ENCODE data around the gene GSTK1. TPM values are rescaled to one million over a fixed set of nuclear protein-coding genes. Genes with fewer than 3 reads are reported as not detected.

Gene GSTK1
- total and polyA plus RNA-seq, 9 of the 15 experiments (the other 6 are each of a cell fraction or from before 2014, with no cell fraction given) = 155 to 441 (median 233) TPM

DNA sequence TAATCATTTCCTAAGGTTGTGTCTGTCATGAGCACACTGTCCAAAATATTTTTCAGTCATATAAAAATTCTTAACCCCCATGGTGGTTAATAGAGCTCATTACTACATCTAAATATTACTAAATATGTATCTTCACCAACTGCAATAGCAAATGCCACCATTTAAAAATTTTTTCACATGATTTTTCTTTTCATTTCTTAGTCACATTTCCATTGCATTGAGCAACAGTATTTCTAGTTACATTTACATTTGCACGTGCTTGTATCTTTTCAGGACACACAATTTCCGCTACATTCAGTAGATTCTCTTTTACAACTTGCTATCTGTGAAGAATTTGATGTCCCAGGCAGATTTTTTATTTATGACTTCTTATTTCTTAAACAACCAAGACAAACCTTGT lies 46.6 kb upstream of the GSTK1 start:
- H3K9ac ChIP-seq (ENCODE audit: insufficient read depth in 1 of 2, low read depth in 2 of 2, low read length in 2 of 2) = no peak overlapping the region
- peaks cover 6 to 8% of the 10 kb centered on the region in 2 experiments; a peak in 4 of 5 replicates for H3K27me3 ChIP-seq (ENCODE audit: control insufficient read depth in 2 of 2, insufficient read depth in 2 of 2, low read length in 2 of 2)
- no peak for DNase-seq (ENCODE audit: extremely low read depth in 1 of 4, low spot score in 3 of 4)
- no peak overlapping the region for H2AFZ ChIP-seq (ENCODE audit: low read depth, low read length)
- ChIA-PET POLR2A (no interaction called here), CTCF (ENCODE audit: low intra/inter-chr PET ratio) (interaction anchor here (6.6 kb wide), 1 partner anchor 210 kb away, joined by 222 read pairs; no protein-coding TSS in a partner anchor)
- H3K9me3 ChIP-seq (replicated peaks; ENCODE audit: control insufficient read depth, insufficient read depth, low read depth, low read length) = no peaks in the 10 kb centered on the region
- H3K4me1 ChIP-seq (replicated peaks in 1 of 2; ENCODE audit: control insufficient read depth in 2 of 2, insufficient read depth in 2 of 2, low read length in 2 of 2) = no peaks in the 10 kb centered on the region
- TF ChIP-seq ZNF431 (CRISPR knock-in tag; IDR thresholded peaks at IDR 0.05) = no peak
- TF ChIP-seq, protein P1, sequence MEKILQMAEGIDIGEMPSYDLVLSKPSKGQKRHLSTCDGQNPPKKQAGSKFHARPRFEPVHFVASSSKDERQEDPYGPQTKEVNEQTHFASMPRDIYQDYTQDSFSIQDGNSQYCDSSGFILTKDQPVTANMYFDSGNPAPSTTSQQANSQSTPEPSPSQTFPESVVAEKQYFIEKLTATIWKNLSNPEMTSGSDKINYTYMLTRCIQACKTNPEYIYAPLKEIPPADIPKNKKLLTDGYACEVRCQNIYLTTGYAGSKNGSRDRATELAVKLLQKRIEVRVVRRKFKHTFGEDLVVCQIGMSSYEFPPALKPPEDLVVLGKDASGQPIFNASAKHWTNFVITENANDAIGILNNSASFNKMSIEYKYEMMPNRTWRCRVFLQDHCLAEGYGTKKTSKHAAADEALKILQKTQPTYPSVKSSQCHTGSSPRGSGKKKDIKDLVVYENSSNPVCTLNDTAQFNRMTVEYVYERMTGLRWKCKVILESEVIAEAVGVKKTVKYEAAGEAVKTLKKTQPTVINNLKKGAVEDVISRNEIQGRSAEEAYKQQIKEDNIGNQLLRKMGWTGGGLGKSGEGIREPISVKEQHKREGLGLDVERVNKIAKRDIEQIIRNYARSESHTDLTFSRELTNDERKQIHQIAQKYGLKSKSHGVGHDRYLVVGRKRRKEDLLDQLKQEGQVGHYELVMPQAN (IDR thresholded peaks at IDR 0.05; ENCODE audit: borderline replicate concordance) = no peak
- H3K36me3 ChIP-seq (ENCODE audit: control insufficient read depth, insufficient read depth, low read length) = no peaks in the 10 kb centered on the region
- no peak for ATAC-seq
- no peaks in the 10 kb centered on the region for H3K9me1 ChIP-seq (ENCODE audit: control insufficient read depth, insufficient read depth, low read length)
- H3K27ac ChIP-seq (ENCODE audit: extremely low read depth, low read depth, low read length) = no peak overlapping the region
- no peak overlapping the region for H3K4me2 ChIP-seq (ENCODE audit: insufficient read depth, low read length)
- H3K79me2 ChIP-seq (ENCODE audit: control insufficient read depth, insufficient read depth, low read length) = no peaks in the 10 kb centered on the region
- no peaks in the 10 kb centered on the region for H4K20me1 ChIP-seq (replicated peaks; ENCODE audit: control insufficient read depth, insufficient read depth, low read length)
- BruUV-seq (replicated peaks) = no TSS peak
- no peak overlapping the region for H3K4me3 ChIP-seq
- 0% methylated on average over 2 of the region's 2 CpGs for WGBS (ENCODE audit: insufficient coverage, low coverage, missing lambda C conversion rate)
- intact Hi-C loops (cut with micrococcal nuclease) = loop anchor here (5.0 to 10.0 kb wide), 3 partner anchors 332 to 614 kb away; partner anchors contain the start of gene TRPV6
- in situ Hi-C loops (cut with MboI) = no loop called here
- no peak for FAIRE-seq

DNA sequence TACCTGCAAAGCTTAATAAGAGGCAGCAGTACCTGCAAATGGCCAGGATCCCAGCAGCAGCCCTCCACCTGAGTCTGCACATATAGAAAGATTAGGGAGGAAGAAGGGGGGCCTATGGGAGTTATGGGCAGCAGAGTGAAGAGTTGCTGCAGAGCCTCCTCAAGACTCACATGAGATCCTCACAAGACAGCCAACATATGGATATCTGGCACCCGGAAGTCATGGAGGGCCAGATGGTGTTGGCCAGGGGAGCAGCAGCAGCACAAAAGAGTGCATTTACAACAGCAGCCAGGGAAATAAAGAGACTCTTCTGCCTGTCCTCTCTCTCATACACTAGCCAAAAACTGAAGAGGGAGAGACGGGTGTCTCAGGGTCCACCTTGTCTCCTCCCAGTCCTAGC lies 45.4 kb upstream of the GSTK1 start:
- no peak for DNase-seq (ENCODE audit: extremely low read depth in 1 of 4, low spot score in 3 of 4)
- TF ChIP-seq CBX3 (IDR thresholded peaks at IDR 0.05; ENCODE audit: borderline replicate concordance in 1 of 2, low read length in 2 of 2) (no peak), DPF2 (IDR thresholded peaks at IDR 0.05) (no peak), SIN3B (IDR thresholded peaks at IDR 0.05; ENCODE audit: low read depth) (no peak), NCOR1 (IDR thresholded peaks at IDR 0.05) (no peak)
- TF ChIP-seq, protein P2, sequence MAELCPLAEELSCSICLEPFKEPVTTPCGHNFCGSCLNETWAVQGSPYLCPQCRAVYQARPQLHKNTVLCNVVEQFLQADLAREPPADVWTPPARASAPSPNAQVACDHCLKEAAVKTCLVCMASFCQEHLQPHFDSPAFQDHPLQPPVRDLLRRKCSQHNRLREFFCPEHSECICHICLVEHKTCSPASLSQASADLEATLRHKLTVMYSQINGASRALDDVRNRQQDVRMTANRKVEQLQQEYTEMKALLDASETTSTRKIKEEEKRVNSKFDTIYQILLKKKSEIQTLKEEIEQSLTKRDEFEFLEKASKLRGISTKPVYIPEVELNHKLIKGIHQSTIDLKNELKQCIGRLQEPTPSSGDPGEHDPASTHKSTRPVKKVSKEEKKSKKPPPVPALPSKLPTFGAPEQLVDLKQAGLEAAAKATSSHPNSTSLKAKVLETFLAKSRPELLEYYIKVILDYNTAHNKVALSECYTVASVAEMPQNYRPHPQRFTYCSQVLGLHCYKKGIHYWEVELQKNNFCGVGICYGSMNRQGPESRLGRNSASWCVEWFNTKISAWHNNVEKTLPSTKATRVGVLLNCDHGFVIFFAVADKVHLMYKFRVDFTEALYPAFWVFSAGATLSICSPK (IDR thresholded peaks at IDR 0.05; ENCODE audit: borderline replicate concordance) = no peak
- TF ChIP-seq, protein P3, sequence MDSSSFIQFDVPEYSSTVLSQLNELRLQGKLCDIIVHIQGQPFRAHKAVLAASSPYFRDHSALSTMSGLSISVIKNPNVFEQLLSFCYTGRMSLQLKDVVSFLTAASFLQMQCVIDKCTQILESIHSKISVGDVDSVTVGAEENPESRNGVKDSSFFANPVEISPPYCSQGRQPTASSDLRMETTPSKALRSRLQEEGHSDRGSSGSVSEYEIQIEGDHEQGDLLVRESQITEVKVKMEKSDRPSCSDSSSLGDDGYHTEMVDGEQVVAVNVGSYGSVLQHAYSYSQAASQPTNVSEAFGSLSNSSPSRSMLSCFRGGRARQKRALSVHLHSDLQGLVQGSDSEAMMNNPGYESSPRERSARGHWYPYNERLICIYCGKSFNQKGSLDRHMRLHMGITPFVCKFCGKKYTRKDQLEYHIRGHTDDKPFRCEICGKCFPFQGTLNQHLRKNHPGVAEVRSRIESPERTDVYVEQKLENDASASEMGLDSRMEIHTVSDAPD (CRISPR knock-in tag; IDR thresholded peaks at IDR 0.05) = no peak
- Histone ChIP-seq H3K9ac (ENCODE audit: insufficient read depth in 1 of 2, low read depth in 2 of 2, low read length in 2 of 2) (no peak overlapping the region), H2AFZ (ENCODE audit: low read depth, low read length) (no peak overlapping the region), H3K9me1 (ENCODE audit: control insufficient read depth, insufficient read depth, low read length) (no peaks in the 10 kb centered on the region), H4K20me1 (replicated peaks; ENCODE audit: control insufficient read depth, insufficient read depth, low read length) (no peaks in the 10 kb centered on the region), H3K27ac (ENCODE audit: extremely low read depth, low read depth, low read length) (no peak overlapping the region), H3K4me1 (replicated peaks in 1 of 2; ENCODE audit: control insufficient read depth in 2 of 2, insufficient read depth in 2 of 2, low read length in 2 of 2) (no peaks in the 10 kb centered on the region), H3K27me3 (ENCODE audit: control insufficient read depth in 2 of 2, insufficient read depth in 2 of 2, low read length in 2 of 2) (peaks cover 14 to 18% of the 10 kb centered on the region in 2 experiments; a peak in 4 of 5 replicates), H3K9me3 (replicated peaks; ENCODE audit: control insufficient read depth, insufficient read depth, low read depth, low read length) (no peaks in the 10 kb centered on the region), H3K4me2 (ENCODE audit: insufficient read depth, low read length) (no peak overlapping the region), H3K4me3 (no peak overlapping the region), H3K79me2 (ENCODE audit: control insufficient read depth, insufficient read depth, low read length) (no peaks in the 10 kb centered on the region), H3K36me3 (ENCODE audit: control insufficient read depth, insufficient read depth, low read length) (no peaks in the 10 kb centered on the region)
- no peak for FAIRE-seq
- ATAC-seq = no peak
- in situ Hi-C loops (cut with MboI) = no loop called here
- intact Hi-C loops (cut with micrococcal nuclease) = loop anchor here (5.0 to 10.0 kb wide), 3 partner anchors 333 to 616 kb away; partner anchors contain the start of gene TRPV6
- 3% methylated on average over 2 of the region's 2 CpGs for WGBS (ENCODE audit: insufficient coverage, low coverage, missing lambda C conversion rate)
- ChIA-PET CTCF (ENCODE audit: low intra/inter-chr PET ratio) (interaction anchor here (0.9 to 1.6 kb wide), 2 partner anchors 210 to 214 kb away, joined by 3 to 5 read pairs; no protein-coding TSS in a partner anchor), POLR2A (no interaction called here)
- BruUV-seq (replicated peaks) = no TSS peak

Data from K562 (cell line).